GM12878 (cell line): ENCODE data around the gene KRT82. TPM values are rescaled to one million over a fixed set of nuclear protein-coding genes. Genes with fewer than 3 reads are reported as not detected.

Experiments used
- ATAC-seq: fragments of 200-7000 bp; cut with Tn5 transposase; 3 replicates; pipeline ENCODE4 v1.9.1; 2020; ENCODE audit warnings: mild to moderate bottlenecking, moderate library complexity
- BruUV-seq: library from RNA; stranded (reverse); fragments of 400-500 nt; replicated peaks from 2 replicates; lab custom pipeline; 2021; lab: Mats Ljungman, UMichigan
- CTCF ChIA-PET: fragments of 300-600 bp; sonication (Branson Sonifier 250); formaldehyde crosslinking; extraction: SDS; loops from one replicate; lab custom pipeline; 2021; ENCODE audit warnings: inconsistent platforms; lab: Yijun Ruan, JAX
- POLR2A ChIA-PET: fragments of 350-600 bp; formaldehyde crosslinking; extraction: SDS; loops from one replicate; lab custom pipeline; 2021; ENCODE audit warnings: inconsistent platforms; lab: Charles Lee
- RAD21 ChIA-PET: fragments of 300-600 bp; sonication (Branson Sonifier 250); formaldehyde crosslinking; loops from one replicate; lab custom pipeline; 2023; ENCODE audit warnings: antibody characterized with exemption; ENCODE audit not compliant: unreplicated experiment; lab: Charles Lee
- SMC1A ChIA-PET: fragments of 300-600 bp; sonication (Branson Sonifier 250); formaldehyde crosslinking; loops from one replicate; lab custom pipeline; 2023; ENCODE audit not compliant: unreplicated experiment, uncharacterized antibody; lab: Charles Lee
- DNase-seq: peaks from one replicate; pipeline ENCODE4 v3.0.0-alpha.2; 2011; ENCODE audit warnings: low read depth, low spot score
- FAIRE-seq: peaks from 3 replicates; lab custom pipeline; 2011; peaks lifted over from hg19 to GRCh38; lab: Jason Lieb, UNC
- H2AFZ ChIP-seq: 2 replicates; pipeline ENCODE4 v1.6.0; 2011; ENCODE audit warnings: low read depth, low read length, control low read depth; ENCODE audit not compliant: control insufficient read depth
- H3K27ac ChIP-seq: 2 replicates; pipeline ENCODE4 v1.5.1; 2011; ENCODE audit warnings: control low read depth; ENCODE audit not compliant: control insufficient read depth, insufficient read depth
- H3K27me3 ChIP-seq, 2 experiments: replicated peaks in 1 of 2; 2 replicates each; pipeline versions ENCODE4 v1.6.0 to v1.6.1; 2011; ENCODE audit warnings: low read length in 1 of 2; ENCODE audit not compliant: control insufficient read depth in 2 of 2, insufficient read depth in 2 of 2
- H3K36me3 ChIP-seq, 2 experiments: 2 replicates each; pipeline ENCODE4 v1.5.1; 2011; ENCODE audit warnings: low read length in 1 of 2; ENCODE audit not compliant: control insufficient read depth in 2 of 2, insufficient read depth in 2 of 2
- H3K4me1 ChIP-seq: 2 replicates; pipeline ENCODE4 v1.6.1; 2011; ENCODE audit warnings: mild to moderate bottlenecking, low read length, moderate library complexity, mixed read lengths; ENCODE audit not compliant: control insufficient read depth, insufficient read depth
- H3K4me2 ChIP-seq: 2 replicates; pipeline ENCODE4 v1.6.0; 2011; ENCODE audit warnings: control low read depth; ENCODE audit not compliant: control insufficient read depth, insufficient read depth
- H3K4me3 ChIP-seq: fragments of 200-600 bp; sonication (generic); 2 replicates; pipeline ENCODE4 v1.5.1; 2016
- H3K79me2 ChIP-seq: 2 replicates; pipeline ENCODE4 v1.6.0; 2011; ENCODE audit warnings: low read length; ENCODE audit not compliant: control insufficient read depth, insufficient read depth
- H3K9ac ChIP-seq: 2 replicates; pipeline ENCODE4 v1.8.0; 2011; ENCODE audit warnings: low read length, control low read depth, mixed read lengths; ENCODE audit not compliant: control insufficient read depth, insufficient read depth
- H3K9me3 ChIP-seq: replicated peaks from 3 replicates; pipeline ENCODE4 v1.5.1; 2011; ENCODE audit warnings: mild to moderate bottlenecking, low read length; ENCODE audit not compliant: control insufficient read depth, insufficient read depth
- H4K20me1 ChIP-seq: 2 replicates; pipeline ENCODE4 v1.6.0; 2011; ENCODE audit not compliant: control insufficient read depth, insufficient read depth
- ATF7 ChIP-seq: fragments of 450-650 bp; IDR thresholded peaks from 2 replicates; pipeline ENCODE4 v1.6.1; 2016; ENCODE audit warnings: low read depth, mild to moderate bottlenecking
- NFYA ChIP-seq: IDR thresholded peaks from 2 replicates; pipeline ENCODE4 v1.6.1; 2011; ENCODE audit warnings: low read depth, mild to moderate bottlenecking, low read length, improper control_type of control experiment, borderline replicate concordance
- NRF1 ChIP-seq: conservative IDR thresholded peaks from 2 replicates; pipeline ENCODE4 v1.6.1; 2011; ENCODE audit warnings: mild to moderate bottlenecking, low read depth, low read length, improper control_type of control experiment
- PML ChIP-seq: IDR thresholded peaks from 2 replicates; pipeline ENCODE4 v1.6.1; 2012; ENCODE audit warnings: low read length, inconsistent platforms
- POLR2A ChIP-seq: IDR thresholded peaks from 2 replicates; pipeline ENCODE4 v1.6.1; 2011; ENCODE audit warnings: low read depth, mild to moderate bottlenecking, low read length
- POLR2AphosphoS5 ChIP-seq: IDR thresholded peaks from 2 replicates; pipeline ENCODE4 v1.6.1; 2011; ENCODE audit warnings: mild to moderate bottlenecking, low read length, inconsistent platforms
- SIX5 ChIP-seq: IDR thresholded peaks from 2 replicates; pipeline ENCODE4 v1.6.1; 2011; ENCODE audit warnings: mild to moderate bottlenecking, low read depth, low read length, moderate library complexity; ENCODE audit not compliant: severe bottlenecking
- SRF ChIP-seq, 2 experiments: IDR thresholded peaks; 2 replicates each; pipeline ENCODE4 v1.6.1; 2011; ENCODE audit warnings: low read depth in 2 of 2, low read length in 2 of 2, mild to moderate bottlenecking in 1 of 2, moderate library complexity in 1 of 2
- ZBTB11 ChIP-seq: fragments of 450-650 bp; formaldehyde crosslinking; IDR thresholded peaks from 2 replicates; pipeline ENCODE4 v1.5.0; 2022; ENCODE audit warnings: mild to moderate bottlenecking, missing genetic modification characterization
- ZBTB40 ChIP-seq: fragments of 450-650 bp; IDR thresholded peaks from 2 replicates; pipeline ENCODE4 v1.6.1; 2016; ENCODE audit warnings: mild to moderate bottlenecking, moderate library complexity, borderline replicate concordance
- WGBS: methylation state at CpG from one replicate; pipeline ENCODE4 v1.1.6; 2016; ENCODE audit warnings: low lambda C conversion rate; ENCODE audit not compliant: insufficient replicate concordance, insufficient coverage; ENCODE audit errors: missing lambda C conversion rate; 5-methylcytosine and 5-hydroxymethylcytosine counted together
- in situ Hi-C: fragments of 300-500 bp; cut with MboI; formaldehyde crosslinking; loops from 9 replicates; pipeline ENCODE4 v1.14.3; 2018; ENCODE audit warnings: mixed read lengths
- intact Hi-C: fragments of 100-400 bp; cut with micrococcal nuclease; formaldehyde crosslinking; loops from one replicate; pipeline ENCODE4 v1.14.2; 2022; ENCODE audit not compliant: unreplicated experiment
- polyA plus RNA-seq, 11 experiments: library from polyadenylated mRNA; depleted of rRNA in 4 of 11; unstranded in 6 of 11; stranded (reverse) in 5 of 11; fragments of >200 nt; fragmentation: Nextera tagmentation in 4 of 11; fragmentation: Illumina TruSeq in 1 of 11; extraction: Ambion mirVana in 4 of 11; extraction: Trizol in 1 of 11; gene quantifications; 1 replicate in 1 of 11; 2 replicates in 10 of 11; pipeline versions ENCODE4 v1.2.1 to v1.2.3, GENCODE V29; 2011 to 2016; ENCODE audit warnings: inconsistent platforms in 2 of 11, missing spikeins in 2 of 11, low read depth in 1 of 11
- total RNA-seq, 4 experiments: library from RNA; depleted of rRNA in 3 of 4; stranded (reverse); fragments of >200 nt in 3 of 4; fragmentation: Illumina TruSeq in 1 of 4; extraction: Trizol in 1 of 4; gene quantifications; 2 replicates each; pipeline versions ENCODE4 v1.2.1 to v1.2.3, GENCODE V29; 2013 to 2021

Gene KRT82
- total and polyA plus RNA-seq, 10 of the 15 experiments (the other 5 are each of a cell fraction or from before 2014, with no cell fraction given): not detected

- no peak for TF ChIP-seq SRF (IDR thresholded peaks at IDR 0.05; ENCODE audit: low read depth in 2 of 2, low read length in 2 of 2)
Observed at GRCh38 chr12:52387859-52388258, 18.3 kb downstream of the KRT82 start (continued).

GRCh38 chr12:52385226-52385702 lies 20.9 kb downstream of the KRT82 start, which contains the start of gene KRT84:
Gene KRT84 (minus strand): TSS chr12:52385652. CDS start chr12:52385585, 67 bp downstream.
- POLR2A ChIA-PET: no interaction called here
- Histone ChIP-seq H3K27me3 (peaks cover 4 to 12% of the 10 kb centered on the region in 2 experiments; a peak in 3 of 4 replicates), H4K20me1 (no peaks in the 10 kb centered on the region; the same call in 1 of the 2 replicates), H3K4me3 (no peak within 1 kb of the TSS), H3K4me1 (no peaks in the 10 kb centered on the region), H3K36me3 (no peaks in the 10 kb centered on the region), H3K9ac (no peak within 1 kb of the TSS), H2AFZ (no peak within 1 kb of the TSS), H3K27ac (no peak within 1 kb of the TSS)
- RAD21 ChIA-PET: interaction anchor here (1.3 kb wide), 1 partner anchor 12 kb away, joined by 4 read pairs; no protein-coding TSS in a partner anchor
- WGBS: 54% methylated on average over 11 of the region's 11 CpGs
- no TSS peak for BruUV-seq
- no peak for FAIRE-seq
- CTCF ChIA-PET: interaction anchor here (2.2 kb wide), 1 partner anchor 13 kb away, joined by 7 read pairs; no protein-coding TSS in a partner anchor
- ATAC-seq: no peak
- SMC1A ChIA-PET: no interaction called here
- intact Hi-C loops: no loop called here
- TF ChIP-seq ZBTB11 (CRISPR knock-in tag): no peak
- no peak for TF ChIP-seq ATF7
- no peak for TF ChIP-seq ZBTB40
- TF ChIP-seq POLR2AphosphoS5: no peak
- no peak for TF ChIP-seq NFYA
- no peak for TF ChIP-seq PML
- TF ChIP-seq NRF1: no peak
- no peak for TF ChIP-seq POLR2A
- TF ChIP-seq SIX5: no peak
- TF ChIP-seq, all 136 proteins: peak for 0
- in situ Hi-C loops: loop anchor here (25.0 kb wide), 1 partner anchor 602 kb away; no protein-coding TSS in a partner anchor
- Histone ChIP-seq H3K9me3 (no peaks in the 10 kb centered on the region), H3K4me2 (no peak within 1 kb of the TSS), H3K79me2 (no peaks in the 10 kb centered on the region)
- no peak for DNase-seq
